ENCODE measurements around the gene C6orf15.
"Not testable (repeated sequence)": the region's sequence is repeated elsewhere in the genome, so short reads cannot be mapped to it uniquely, and the experiment has no call there.

Gene C6orf15

GRCh38 chr6:31070711-31071197, 41.6 kb downstream of the C6orf15 start:
- no peak overlapping the region for H3K4me3 ChIP-seq (IDR thresholded peaks at IDR 0.05; ENCODE audit: insufficient read depth, low read depth, low read length)
- H4K20me1 ChIP-seq (ENCODE audit: insufficient read depth) = no peaks in the 10 kb centered on the region
- no peak overlapping the region; the same call in 1 of the 2 replicates for H2AFZ ChIP-seq (ENCODE audit: low read depth)
- H3K4me1 ChIP-seq (ENCODE audit: low read depth, poor library complexity, severe bottlenecking) = no peaks in the 10 kb centered on the region
- no peaks in the 10 kb centered on the region for H3K27me3 ChIP-seq (ENCODE audit: insufficient read depth, low read depth)
- TF ChIP-seq CTCF (conservative IDR thresholded peaks at IDR 0.05; ENCODE audit: low read depth, low read length) = peak; percentile 52; the same call in 1 of the 2 replicates
- no peak overlapping the region for H3K4me2 ChIP-seq
- H3K27ac ChIP-seq = no peak overlapping the region
- no peaks in the 10 kb centered on the region for H3K36me3 ChIP-seq (ENCODE audit: insufficient read depth)
- no peak overlapping the region for H3K9ac ChIP-seq
- no peaks in the 10 kb centered on the region for H3K79me2 ChIP-seq (ENCODE audit: insufficient read depth, low read depth)

- H2AFZ ChIP-seq (ENCODE audit: low read depth) = no peak overlapping the region
Measured at GRCh38 chr6:31068669-31069340, 43.6 kb downstream of the C6orf15 start.

GRCh38 chr6:31067891-31068668, 44.3 kb downstream of the C6orf15 start:
- not testable (repeated sequence) for H3K4me3 ChIP-seq (IDR thresholded peaks at IDR 0.05; ENCODE audit: insufficient read depth, low read depth, low read length); H3K36me3 ChIP-seq (ENCODE audit: insufficient read depth); H2AFZ ChIP-seq (ENCODE audit: low read depth); H3K27ac ChIP-seq; H3K79me2 ChIP-seq (ENCODE audit: insufficient read depth, low read depth); H3K27me3 ChIP-seq (ENCODE audit: insufficient read depth, low read depth); H3K4me1 ChIP-seq (ENCODE audit: low read depth, poor library complexity, severe bottlenecking); H3K9ac ChIP-seq; H4K20me1 ChIP-seq (ENCODE audit: insufficient read depth); H3K4me2 ChIP-seq

More at GRCh38 chr6:31068669-31069340, 43.6 kb downstream of the C6orf15 start:
- peak; percentile 78 for TF ChIP-seq CTCF (conservative IDR thresholded peaks at IDR 0.05; ENCODE audit: low read depth, low read length)
- no peaks in the 10 kb centered on the region for H3K27me3 ChIP-seq (ENCODE audit: insufficient read depth, low read depth)
- H3K36me3 ChIP-seq (ENCODE audit: insufficient read depth) = no peaks in the 10 kb centered on the region
- no peaks in the 10 kb centered on the region for H4K20me1 ChIP-seq (ENCODE audit: insufficient read depth)
- H3K79me2 ChIP-seq (ENCODE audit: insufficient read depth, low read depth) = no peaks in the 10 kb centered on the region
- no peaks in the 10 kb centered on the region for H3K4me1 ChIP-seq (ENCODE audit: low read depth, poor library complexity, severe bottlenecking)
- H3K4me2 ChIP-seq = no peak overlapping the region
- H3K4me3 ChIP-seq (IDR thresholded peaks at IDR 0.05; ENCODE audit: insufficient read depth, low read depth, low read length) = no peak overlapping the region
- no peak overlapping the region for H3K27ac ChIP-seq
- H3K9ac ChIP-seq = no peak overlapping the region

- H3K4me2 ChIP-seq; H3K36me3 ChIP-seq (ENCODE audit: insufficient read depth); H3K79me2 ChIP-seq (ENCODE audit: insufficient read depth, low read depth); H3K27ac ChIP-seq; H3K4me3 ChIP-seq (IDR thresholded peaks at IDR 0.05; ENCODE audit: insufficient read depth, low read depth, low read length); H3K27me3 ChIP-seq (ENCODE audit: insufficient read depth, low read depth); H3K4me1 ChIP-seq (ENCODE audit: low read depth, poor library complexity, severe bottlenecking); H4K20me1 ChIP-seq (ENCODE audit: insufficient read depth); H3K9ac ChIP-seq; H2AFZ ChIP-seq (ENCODE audit: low read depth): not testable (repeated sequence)
Measured at GRCh38 chr6:31067028-31067427, 45.3 kb downstream of the C6orf15 start.

GRCh38 chr6:31065556-31065955, 46.8 kb downstream of the C6orf15 start:
- Histone ChIP-seq H3K36me3 (ENCODE audit: insufficient read depth) (no peaks in the 10 kb centered on the region), H4K20me1 (ENCODE audit: insufficient read depth) (no peaks in the 10 kb centered on the region), H3K4me3 (IDR thresholded peaks at IDR 0.05; ENCODE audit: insufficient read depth, low read depth, low read length) (no peak overlapping the region), H3K79me2 (ENCODE audit: insufficient read depth, low read depth) (no peaks in the 10 kb centered on the region), H3K9ac (no peak overlapping the region), H3K4me1 (ENCODE audit: low read depth, poor library complexity, severe bottlenecking) (no peaks in the 10 kb centered on the region), H3K27ac (no peak overlapping the region), H2AFZ (ENCODE audit: low read depth) (no peak overlapping the region), H3K4me2 (no peak overlapping the region), H3K27me3 (ENCODE audit: insufficient read depth, low read depth) (no peaks in the 10 kb centered on the region)
- TF ChIP-seq CTCF (conservative IDR thresholded peaks at IDR 0.05; ENCODE audit: low read depth, low read length) = no peak

Data from KMS-11 (cell line).